HepG2 (cell line): ENCODE results near the gene PEAK3. TPM values are rescaled to one million over a fixed set of nuclear protein-coding genes. Genes with fewer than 3 reads are reported as not detected.

Experiments
- JDP2 ChIP-seq: sonication (generic); formaldehyde crosslinking; IDR thresholded peaks from 2 replicates; pipeline ENCODE4 v1.8.1; 2022; ENCODE audit warnings: missing genetic modification reagents, borderline replicate concordance
- KDM2A ChIP-seq: sonication (generic); formaldehyde crosslinking; IDR thresholded peaks from 2 replicates; pipeline ENCODE4 v1.4.0; 2020; ENCODE audit warnings: low read depth, missing genetic modification reagents, borderline replicate concordance
- MAZ ChIP-seq, 2 experiments: sonication (generic) in 1 of 2; formaldehyde crosslinking in 1 of 2; IDR thresholded peaks; 2 replicates each; pipeline versions ENCODE4 v1.5.0 to v1.6.1; 2012 to 2020; ENCODE audit warnings: low read depth in 2 of 2, mild to moderate bottlenecking in 2 of 2, borderline replicate concordance in 1 of 2, improper control_type of control experiment in 1 of 2, low read length in 1 of 2, missing genetic modification reagents in 1 of 2, moderate library complexity in 1 of 2
- NFE2 ChIP-seq: sonication (generic); formaldehyde crosslinking; IDR thresholded peaks from 2 replicates; pipeline ENCODE4 v1.4.0; 2020; ENCODE audit warnings: missing genetic modification reagents
- PHF8 ChIP-seq: sonication (generic); formaldehyde crosslinking; IDR thresholded peaks from 2 replicates; pipeline ENCODE4 v1.5.0; 2020; ENCODE audit warnings: missing genetic modification reagents
- PRDM15 ChIP-seq: sonication (generic); formaldehyde crosslinking; IDR thresholded peaks from 2 replicates; pipeline ENCODE4 v1.4.0; 2020; ENCODE audit warnings: missing genetic modification reagents
- SOX13 ChIP-seq, 3 experiments: fragments of 450-650 bp in 1 of 3; sonication (generic) in 1 of 3; formaldehyde crosslinking in 1 of 3; IDR thresholded peaks in 2 of 3; conservative IDR thresholded peaks in 1 of 3; 2 replicates each; pipeline versions ENCODE4 v1.5.0 to v1.6.1; 2016 to 2020; ENCODE audit warnings: antibody characterized with exemption in 1 of 3, mild to moderate bottlenecking in 1 of 3, missing compliant biosample characterization in 1 of 3, missing genetic modification reagents in 1 of 3, moderate library complexity in 1 of 3
- STAG1 ChIP-seq: sonication (generic); formaldehyde crosslinking; IDR thresholded peaks from 2 replicates; pipeline ENCODE4 v1.4.0; 2020; ENCODE audit warnings: missing genetic modification reagents
- TOE1 ChIP-seq: sonication (generic); formaldehyde crosslinking; IDR thresholded peaks from 2 replicates; pipeline ENCODE4 v1.4.0; 2020; ENCODE audit warnings: mild to moderate bottlenecking, missing genetic modification reagents
- ZMAT3 ChIP-seq: sonication (generic); formaldehyde crosslinking; conservative IDR thresholded peaks from 2 replicates; pipeline ENCODE4 v1.7.0; 2021; ENCODE audit warnings: missing genetic modification reagents
- ZMYM4 ChIP-seq: sonication (generic); formaldehyde crosslinking; IDR thresholded peaks from 2 replicates; pipeline ENCODE4 v1.8.1; 2023; ENCODE audit warnings: mild to moderate bottlenecking, missing genetic modification reagents
- ZNF160 ChIP-seq: sonication (generic); formaldehyde crosslinking; IDR thresholded peaks from 2 replicates; pipeline ENCODE4 v1.8.0; 2022; ENCODE audit warnings: mild to moderate bottlenecking, inconsistent platforms, missing genetic modification reagents
- ZNF17 ChIP-seq: sonication (generic); formaldehyde crosslinking; IDR thresholded peaks from 2 replicates; pipeline ENCODE4 v1.5.0; 2020; ENCODE audit warnings: mild to moderate bottlenecking, missing genetic modification reagents
- ZNF326 ChIP-seq: sonication (generic); formaldehyde crosslinking; IDR thresholded peaks from 2 replicates; pipeline ENCODE4 v1.4.0; 2020; ENCODE audit warnings: missing genetic modification reagents, borderline replicate concordance
- ZNF572 ChIP-seq: sonication (generic); formaldehyde crosslinking; IDR thresholded peaks from 2 replicates; pipeline ENCODE4 v1.5.1; 2020; ENCODE audit warnings: mild to moderate bottlenecking, missing genetic modification reagents
- ZNF670 ChIP-seq: sonication (generic); formaldehyde crosslinking; IDR thresholded peaks from 2 replicates; pipeline ENCODE4 v1.8.0; 2022; ENCODE audit warnings: mild to moderate bottlenecking, missing genetic modification reagents, borderline replicate concordance
- polyA plus RNA-seq, 8 experiments: library from polyadenylated mRNA; depleted of rRNA in 3 of 8; stranded (reverse) in 7 of 8; unstranded in 1 of 8; fragments of >200 nt; fragmentation: Illumina TruSeq in 4 of 8; extraction: Trizol in 4 of 8; gene quantifications; 2 replicates each; pipeline versions ENCODE4 v1.2.1 to v1.2.3, GENCODE V29; 2011 to 2016; ENCODE audit warnings: low read depth in 4 of 8, missing spikeins in 1 of 8, mixed read lengths in 1 of 8; ENCODE audit not compliant: insufficient read depth in 1 of 8
- total RNA-seq, 5 experiments: library from RNA; depleted of rRNA; stranded (reverse); fragments of >200 nt; fragmentation: Illumina TruSeq; extraction: Trizol; gene quantifications; 2 replicates each; pipeline ENCODE4 v1.2.3, GENCODE V29; 2016; ENCODE audit warnings: low read depth in 1 of 5
- TF ChIP-seq, protein P1 (sequence below): sonication (generic); formaldehyde crosslinking; IDR thresholded peaks from 2 replicates; pipeline ENCODE4 v1.9.0; 2021; ENCODE audit warnings: missing genetic modification reagents, borderline replicate concordance
- TF ChIP-seq, protein P2 (sequence below): sonication (generic); formaldehyde crosslinking; IDR thresholded peaks from 2 replicates; pipeline ENCODE4 v1.9.0; 2022; ENCODE audit warnings: low read depth, missing genetic modification reagents

PEAK3 gene
- total and polyA plus RNA-seq, 2 of the 13 experiments (the other 11 are each of a cell fraction or from before 2014, with no cell fraction given) = not detected

DNA sequence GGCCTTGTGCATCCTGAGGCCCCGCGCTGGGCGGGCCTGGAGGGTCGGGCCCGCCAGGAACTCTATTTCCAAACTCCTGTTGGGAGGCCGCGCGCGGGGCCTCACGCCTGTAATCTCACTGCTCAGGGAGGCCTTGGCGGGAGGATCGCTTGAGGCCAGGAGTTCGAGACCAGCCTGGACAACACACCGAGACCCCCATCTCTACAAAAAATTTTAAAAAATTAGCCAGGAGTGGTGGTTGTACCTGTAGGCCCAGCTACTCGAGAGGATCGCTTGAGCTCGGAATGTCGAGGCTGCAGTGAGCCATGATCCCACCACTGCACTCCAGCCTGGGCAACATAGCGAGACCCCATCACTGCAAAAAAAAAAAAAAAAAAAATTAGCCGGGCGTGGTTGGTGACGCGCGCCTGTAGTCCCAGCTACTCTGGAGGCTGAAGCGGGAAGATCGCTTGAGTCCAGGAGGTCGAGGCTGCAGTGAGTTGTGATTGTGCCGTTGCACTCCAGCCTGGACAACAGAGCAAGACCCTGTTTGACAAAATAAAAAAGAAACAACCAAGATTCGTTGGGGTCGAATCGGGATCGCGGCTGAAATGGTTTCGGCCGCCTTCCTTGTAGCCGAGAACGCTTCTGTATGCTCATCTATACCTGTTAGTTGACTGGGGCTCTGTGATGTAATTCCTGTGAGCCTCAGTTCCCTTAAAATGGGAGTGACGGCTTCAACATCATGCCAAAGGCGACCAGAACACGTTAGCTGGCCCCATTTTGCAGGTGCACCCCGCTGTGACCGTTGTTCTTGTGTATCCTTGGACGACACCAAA, 44.7 kb downstream of the PEAK3 start (continued):
- TF ChIP-seq, protein P1, sequence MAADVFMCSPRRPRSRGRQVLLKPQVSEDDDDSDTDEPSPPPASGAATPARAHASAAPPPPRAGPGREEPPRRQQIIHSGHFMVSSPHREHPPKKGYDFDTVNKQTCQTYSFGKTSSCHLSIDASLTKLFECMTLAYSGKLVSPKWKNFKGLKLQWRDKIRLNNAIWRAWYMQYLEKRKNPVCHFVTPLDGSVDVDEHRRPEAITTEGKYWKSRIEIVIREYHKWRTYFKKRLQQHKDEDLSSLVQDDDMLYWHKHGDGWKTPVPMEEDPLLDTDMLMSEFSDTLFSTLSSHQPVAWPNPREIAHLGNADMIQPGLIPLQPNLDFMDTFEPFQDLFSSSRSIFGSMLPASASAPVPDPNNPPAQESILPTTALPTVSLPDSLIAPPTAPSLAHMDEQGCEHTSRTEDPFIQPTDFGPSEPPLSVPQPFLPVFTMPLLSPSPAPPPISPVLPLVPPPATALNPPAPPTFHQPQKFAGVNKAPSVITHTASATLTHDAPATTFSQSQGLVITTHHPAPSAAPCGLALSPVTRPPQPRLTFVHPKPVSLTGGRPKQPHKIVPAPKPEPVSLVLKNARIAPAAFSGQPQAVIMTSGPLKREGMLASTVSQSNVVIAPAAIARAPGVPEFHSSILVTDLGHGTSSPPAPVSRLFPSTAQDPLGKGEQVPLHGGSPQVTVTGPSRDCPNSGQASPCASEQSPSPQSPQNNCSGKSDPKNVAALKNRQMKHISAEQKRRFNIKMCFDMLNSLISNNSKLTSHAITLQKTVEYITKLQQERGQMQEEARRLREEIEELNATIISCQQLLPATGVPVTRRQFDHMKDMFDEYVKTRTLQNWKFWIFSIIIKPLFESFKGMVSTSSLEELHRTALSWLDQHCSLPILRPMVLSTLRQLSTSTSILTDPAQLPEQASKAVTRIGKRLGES (CRISPR knock-in tag) = no peak
- TF ChIP-seq ZNF326 (CRISPR knock-in tag) (no peak), STAG1 (CRISPR knock-in tag) (no peak), ZMYM4 (CRISPR knock-in tag) (no peak), PRDM15 (CRISPR knock-in tag) (no peak), JDP2 (CRISPR knock-in tag) (no peak), ZNF17 (CRISPR knock-in tag) (0 out of 2 replicates have a peak, but pooled peaks have one; percentile 8), ZNF670 (CRISPR knock-in tag) (no peak), PHF8 (CRISPR knock-in tag) (peak; percentile 62; the same call in 1 of the 2 replicates), NFE2 (CRISPR knock-in tag) (no peak), MAZ (IDR thresholded peaks at IDR 0.05; ENCODE audit: borderline replicate concordance, low read depth, low read length) (no peak), MAZ (CRISPR knock-in tag; IDR thresholded peaks at IDR 0.05; ENCODE audit: low read depth) (no peak), ZNF160 (no peak), KDM2A (CRISPR knock-in tag) (no peak; the same call in 1 of the 2 replicates), ZMAT3 (no peak), TOE1 (CRISPR knock-in tag) (0 out of 2 replicates have a peak, but pooled peaks have one; percentile 8), ZNF572 (CRISPR knock-in tag) (no peak), SOX13 (IDR thresholded peaks at IDR 0.05) (no peak), SOX13 (CRISPR knock-in tag; conservative IDR thresholded peaks at IDR 0.05 in 1 of 2, IDR thresholded peaks at IDR 0.05 in 1 of 2) (peak in 1 of 2 experiments; percentile 69; a peak in 2 of 4 replicates)
- TF ChIP-seq, protein P2, sequence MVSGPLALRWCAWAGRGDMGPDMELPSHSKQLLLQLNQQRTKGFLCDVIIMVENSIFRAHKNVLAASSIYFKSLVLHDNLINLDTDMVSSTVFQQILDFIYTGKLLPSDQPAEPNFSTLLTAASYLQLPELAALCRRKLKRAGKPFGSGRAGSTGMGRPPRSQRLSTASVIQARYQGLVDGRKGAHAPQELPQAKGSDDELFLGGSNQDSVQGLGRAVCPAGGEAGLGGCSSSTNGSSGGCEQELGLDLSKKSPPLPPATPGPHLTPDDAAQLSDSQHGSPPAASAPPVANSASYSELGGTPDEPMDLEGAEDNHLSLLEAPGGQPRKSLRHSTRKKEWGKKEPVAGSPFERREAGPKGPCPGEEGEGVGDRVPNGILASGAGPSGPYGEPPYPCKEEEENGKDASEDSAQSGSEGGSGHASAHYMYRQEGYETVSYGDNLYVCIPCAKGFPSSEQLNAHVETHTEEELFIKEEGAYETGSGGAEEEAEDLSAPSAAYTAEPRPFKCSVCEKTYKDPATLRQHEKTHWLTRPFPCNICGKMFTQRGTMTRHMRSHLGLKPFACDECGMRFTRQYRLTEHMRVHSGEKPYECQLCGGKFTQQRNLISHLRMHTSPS (CRISPR knock-in tag) = no peak; the same call in 1 of the 2 replicates
